ENCODE data around the gene BPIFB3.
"Not testable (repeated sequence)": the region's sequence is repeated elsewhere in the genome, so short reads cannot be mapped to it uniquely, and the experiment has no call there.

Gene BPIFB3

DNA sequence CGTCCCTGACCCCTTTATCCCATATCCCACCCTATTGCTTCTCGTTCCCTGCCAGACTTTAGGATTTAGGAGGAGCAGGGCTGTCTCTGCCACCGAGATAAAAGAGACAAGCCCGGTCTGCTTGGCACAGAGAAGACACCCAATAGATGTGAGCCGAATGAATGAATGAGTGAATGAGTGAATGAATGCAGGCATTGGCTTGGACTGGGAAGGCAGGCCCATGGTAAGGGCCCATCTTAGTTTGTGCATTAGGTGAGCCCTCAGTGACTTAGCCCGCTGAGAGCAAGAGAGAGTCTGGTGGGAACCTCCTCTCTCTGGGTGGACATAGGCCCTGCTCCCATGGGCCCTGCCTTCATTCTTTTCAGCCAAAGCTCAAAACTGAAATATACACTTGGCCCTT lies 23.1 kb upstream of the BPIFB3 start:
- no peak for DNase-seq

DNA sequence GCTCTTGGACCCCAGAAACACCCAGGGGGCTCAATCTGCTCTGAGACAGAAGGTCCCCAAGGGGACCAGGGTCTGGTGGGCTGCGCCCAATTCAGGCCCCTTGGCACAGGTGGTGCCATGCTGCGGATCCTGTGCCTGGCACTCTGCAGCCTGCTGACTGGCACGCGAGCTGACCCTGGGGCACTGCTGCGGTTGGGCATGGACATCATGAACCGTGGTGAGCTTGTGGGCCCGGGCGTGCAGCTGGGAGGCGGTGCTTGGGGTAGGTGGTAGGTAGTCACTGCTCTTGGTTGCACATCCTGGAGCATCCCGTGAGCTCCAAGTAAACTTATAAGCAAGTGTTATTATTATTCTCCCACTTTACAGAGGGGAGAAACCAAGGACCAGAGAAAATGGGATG lies 22.2 kb upstream of the BPIFB3 start, which contains the start of gene BPIFB6:
Gene BPIFB6, plus strand, starts transcription at position 118 of the 400 bp plus-strand sequence. Its CDS starts 0 bp downstream, at position 118.
- no peak for DNase-seq

DNA sequence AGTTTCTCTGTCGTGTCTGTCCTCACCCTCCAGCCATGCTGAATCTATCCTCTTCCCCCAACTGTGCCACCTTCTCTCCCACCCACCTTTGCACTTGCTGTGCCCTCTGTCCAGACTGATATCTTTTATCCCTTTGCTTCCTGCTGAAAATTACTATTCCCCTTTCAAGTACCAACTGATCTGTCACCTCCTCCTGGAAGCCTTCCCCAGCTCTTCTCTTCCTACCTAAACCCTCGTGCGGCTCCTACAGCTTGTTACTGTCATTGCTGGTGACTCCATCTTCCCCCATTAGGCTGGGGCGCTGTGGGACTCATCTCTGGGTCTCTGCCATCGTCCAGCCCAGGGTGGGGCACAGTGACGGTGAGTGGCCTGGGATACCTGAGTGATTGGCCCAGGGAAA lies 21.1 kb upstream of the BPIFB3 start:
- no peak for DNase-seq

DNA sequence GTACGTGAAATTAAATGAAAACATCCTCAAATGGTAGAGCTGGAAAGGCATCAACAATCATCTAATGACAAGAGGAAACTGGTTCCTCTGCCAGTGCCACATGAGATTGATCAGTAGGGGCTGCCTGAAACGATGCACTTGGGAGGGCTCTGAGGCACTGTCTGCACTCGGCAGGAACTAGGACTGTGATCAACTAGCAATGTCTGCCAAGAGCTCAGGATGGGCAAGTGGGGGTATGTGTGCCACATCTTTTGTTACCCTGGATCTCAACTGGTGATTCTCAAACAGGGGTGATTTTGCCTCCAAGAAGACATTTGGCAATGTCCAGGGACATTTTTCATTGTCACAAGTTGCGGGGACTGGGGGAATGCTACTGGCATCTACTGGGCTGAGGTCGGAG lies 20.3 kb upstream of the BPIFB3 start:
- no peak for DNase-seq

- DNase-seq, result no peak
Observed at GRCh38 chr20:33034115-33034514, 19.6 kb upstream of the BPIFB3 start.

- DNase-seq, result no peak
Observed at GRCh38 chr20:33034901-33035492, 18.7 kb upstream of the BPIFB3 start.

GRCh38 chr20:33037456-33037855 lies 16.2 kb upstream of the BPIFB3 start:
- no peak for DNase-seq

- no peak for DNase-seq
Observed at GRCh38 chr20:33038243-33038642, 15.5 kb upstream of the BPIFB3 start.

GRCh38 chr20:33042430-33042829 lies 11.3 kb upstream of the BPIFB3 start:
- no peak for DNase-seq

DNA sequence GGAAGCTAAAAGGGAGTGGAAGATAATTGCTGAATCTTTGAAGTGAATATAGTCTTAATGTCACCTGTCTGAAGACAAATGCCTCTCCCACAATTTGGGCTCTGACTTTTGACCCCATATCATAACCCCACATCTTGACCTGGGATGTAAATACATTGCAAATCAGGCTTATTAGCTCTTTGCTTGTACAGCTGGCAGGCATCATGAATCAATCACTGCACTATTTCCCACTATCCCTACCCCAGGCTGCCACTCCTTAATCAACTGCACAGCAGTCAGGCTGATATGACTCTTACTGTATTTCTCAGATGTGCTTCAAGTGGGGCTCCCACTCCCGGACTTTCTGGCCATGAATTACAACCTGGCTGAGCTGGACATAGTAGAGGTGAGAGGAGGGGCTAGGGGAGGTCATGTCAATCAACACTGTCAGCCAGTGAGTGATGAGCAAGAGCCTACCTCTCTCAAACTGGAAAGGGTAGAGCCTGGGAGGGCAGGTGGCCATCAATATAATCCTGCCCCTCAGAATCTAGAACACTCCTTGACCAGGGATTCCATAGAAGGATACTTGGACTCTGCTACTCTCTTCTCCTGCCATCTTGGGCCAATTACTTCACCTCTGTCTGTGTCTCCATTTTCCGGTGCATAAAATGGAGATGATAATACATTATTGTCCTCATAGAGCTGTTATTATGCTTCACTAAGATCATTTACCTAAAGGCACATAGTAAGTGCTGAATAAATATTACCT lies 10.5 kb upstream of the BPIFB3 start:
- no peak for DNase-seq

GRCh38 chr20:33043731-33044181 lies 9.9 kb upstream of the BPIFB3 start:
- DNase-seq, result no peak

DNA sequence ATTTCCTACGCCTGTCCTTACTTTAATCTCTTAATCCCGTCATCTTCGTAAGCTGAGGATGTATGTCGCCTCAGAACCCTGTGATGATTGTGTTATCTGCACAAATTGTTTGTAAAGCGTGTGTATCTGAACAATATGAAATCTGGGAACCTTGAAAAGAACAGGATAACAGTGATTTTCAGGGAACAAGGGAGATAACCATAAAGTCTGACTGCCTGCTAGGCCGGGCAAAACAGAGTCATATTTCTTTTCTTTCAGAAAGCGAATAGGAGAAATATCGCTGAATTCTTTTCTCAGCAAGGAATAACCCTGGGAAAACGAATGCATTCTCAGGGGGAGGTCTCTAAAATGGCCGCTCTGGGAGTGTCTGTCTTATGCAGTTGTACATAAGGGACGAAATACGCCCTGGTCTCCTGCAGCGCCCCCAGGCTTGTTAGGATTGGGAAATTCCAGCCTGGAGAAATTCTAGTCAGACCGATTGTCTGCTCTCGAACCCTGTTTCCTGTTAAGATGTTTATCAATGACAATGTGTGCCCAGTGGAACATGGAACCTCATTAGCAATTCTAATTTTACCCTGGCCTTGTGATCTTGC lies 8.5 kb upstream of the BPIFB3 start:
- DNase-seq, result not testable (repeated sequence)

DNA sequence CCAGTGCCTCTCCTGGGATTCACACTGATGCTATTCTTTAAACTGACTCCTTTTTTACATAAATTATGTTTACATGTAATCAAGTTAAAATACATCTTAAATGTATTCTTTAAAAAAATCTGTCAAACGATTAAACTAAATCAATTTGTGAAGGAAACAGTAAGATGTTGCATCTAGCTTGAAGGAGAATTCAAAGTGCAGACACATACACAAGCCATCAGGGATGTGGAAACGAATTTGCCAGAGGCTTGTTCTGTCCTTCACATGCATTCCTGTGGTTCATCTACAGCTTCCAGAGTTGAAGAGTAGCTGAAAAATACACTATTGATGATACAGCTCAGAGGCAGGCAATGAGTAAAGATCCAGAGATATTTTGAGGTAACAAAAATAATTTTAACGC lies 7.3 kb upstream of the BPIFB3 start:
- no peak for DNase-seq

DNA sequence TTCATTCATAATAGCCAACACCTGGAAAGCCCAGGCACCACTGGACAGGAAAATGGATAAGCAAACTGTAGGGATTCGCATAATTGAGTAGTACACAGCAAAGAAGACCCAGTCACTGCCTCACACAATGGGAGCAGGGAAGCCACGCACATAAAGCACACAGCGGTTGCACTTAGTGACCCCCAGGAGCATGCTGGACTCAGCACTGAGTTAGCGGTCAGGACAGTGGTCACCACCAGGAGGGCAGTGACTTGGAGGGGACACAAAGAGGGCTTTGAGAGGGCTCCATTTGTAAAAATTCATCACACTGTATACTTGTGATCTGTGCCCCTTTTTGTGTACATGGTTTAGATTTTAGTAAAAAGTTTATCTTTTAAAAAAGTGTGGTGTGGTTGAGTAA lies 2.4 kb upstream of the BPIFB3 start:
- no peak for DNase-seq

DNA sequence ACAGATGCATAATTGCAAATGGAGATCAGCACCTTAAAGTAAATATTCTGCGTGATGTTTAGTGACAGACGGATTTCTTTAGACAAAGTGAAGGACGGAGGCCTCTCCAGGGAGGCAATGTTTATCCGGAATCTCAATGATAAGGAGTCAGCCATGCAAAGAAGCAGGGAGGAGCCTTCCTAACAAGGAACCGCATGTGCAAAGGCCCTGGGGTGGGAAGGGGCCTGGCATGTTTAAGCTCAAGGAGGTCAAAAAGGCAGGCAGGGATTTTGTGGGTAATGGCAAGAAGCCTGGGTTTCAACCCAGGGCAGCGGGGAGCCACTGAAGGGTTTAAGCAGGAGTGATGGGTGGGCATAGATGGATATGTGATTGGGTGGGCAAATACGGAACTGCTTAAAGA lies 678 bp downstream of the BPIFB3 start:
- no peak for DNase-seq

DNA sequence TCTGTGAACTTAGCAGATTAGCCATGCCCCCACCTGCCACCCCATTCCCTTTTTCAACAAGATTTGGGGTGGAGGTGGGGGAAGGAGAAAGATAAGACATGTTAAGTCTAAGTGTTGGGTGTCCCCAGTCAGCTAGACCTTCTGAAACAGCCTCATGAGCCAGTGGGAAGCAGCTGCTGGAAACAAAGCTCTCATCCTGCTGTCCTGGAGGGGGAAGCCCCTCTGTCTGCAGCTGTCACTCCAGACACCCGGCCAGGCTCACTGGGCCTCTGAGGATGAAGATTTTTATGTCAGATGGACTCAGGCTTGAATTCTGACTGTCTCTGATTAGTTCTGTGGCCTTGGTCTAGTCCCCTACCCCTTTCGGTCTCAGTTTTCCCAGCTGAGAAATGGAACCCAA lies 1.1 kb downstream of the BPIFB3 start:
- DNase-seq, result no peak

DNA sequence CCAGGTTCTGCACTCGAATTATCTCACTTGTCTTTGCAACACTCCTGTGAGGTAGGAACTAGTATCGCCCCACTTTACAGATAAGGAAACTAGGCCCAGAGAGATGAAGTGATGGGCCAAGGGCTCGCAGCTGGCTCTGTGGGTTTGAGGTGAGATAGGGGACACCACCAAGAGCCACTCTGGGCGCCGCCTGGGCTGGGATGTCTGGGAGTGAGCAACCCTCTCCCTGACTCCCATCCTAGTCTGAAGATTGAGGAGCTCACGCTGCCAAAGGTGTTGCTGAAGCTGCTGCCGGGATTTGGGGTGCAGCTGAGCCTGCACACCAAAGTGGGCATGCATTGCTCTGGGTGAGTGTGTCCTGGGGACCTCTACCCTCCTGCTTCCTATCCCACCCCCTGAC lies 5.4 kb downstream of the BPIFB3 start:
- no peak for DNase-seq

DNA sequence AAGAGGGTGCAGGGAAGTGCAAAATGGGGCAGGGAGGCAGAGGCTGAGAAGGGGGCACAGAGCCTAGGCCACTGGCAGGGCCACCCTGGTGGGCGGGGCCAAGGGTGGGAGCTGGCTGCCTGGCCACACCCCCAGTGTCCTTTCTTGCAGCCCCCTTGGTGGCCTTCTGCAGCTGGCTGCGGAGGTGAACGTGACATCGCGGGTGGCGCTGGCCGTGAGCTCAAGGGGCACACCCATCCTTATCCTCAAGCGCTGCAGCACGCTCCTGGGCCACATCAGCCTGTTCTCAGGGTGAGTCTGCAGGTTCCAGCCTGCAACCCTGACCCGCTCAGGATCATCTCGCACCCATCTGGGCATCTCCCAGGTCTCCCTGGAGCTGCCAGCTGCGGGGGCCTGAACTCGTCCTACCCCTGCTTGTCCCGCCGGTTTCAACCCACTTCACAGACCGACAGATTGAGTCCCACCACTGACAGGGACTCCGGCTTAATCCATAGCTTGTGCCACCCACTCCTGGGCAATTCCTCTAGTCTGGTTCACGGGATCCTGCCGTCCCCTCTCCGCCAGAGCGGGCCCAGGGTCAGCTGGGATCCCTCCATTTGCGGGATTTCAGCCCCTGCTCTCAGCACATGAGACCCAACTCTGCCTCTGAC lies 6.2 kb downstream of the BPIFB3 start:
- DNase-seq, result no peak

- no peak for DNase-seq
Observed at GRCh38 chr20:33061658-33062028, 7.9 kb downstream of the BPIFB3 start.

DNA sequence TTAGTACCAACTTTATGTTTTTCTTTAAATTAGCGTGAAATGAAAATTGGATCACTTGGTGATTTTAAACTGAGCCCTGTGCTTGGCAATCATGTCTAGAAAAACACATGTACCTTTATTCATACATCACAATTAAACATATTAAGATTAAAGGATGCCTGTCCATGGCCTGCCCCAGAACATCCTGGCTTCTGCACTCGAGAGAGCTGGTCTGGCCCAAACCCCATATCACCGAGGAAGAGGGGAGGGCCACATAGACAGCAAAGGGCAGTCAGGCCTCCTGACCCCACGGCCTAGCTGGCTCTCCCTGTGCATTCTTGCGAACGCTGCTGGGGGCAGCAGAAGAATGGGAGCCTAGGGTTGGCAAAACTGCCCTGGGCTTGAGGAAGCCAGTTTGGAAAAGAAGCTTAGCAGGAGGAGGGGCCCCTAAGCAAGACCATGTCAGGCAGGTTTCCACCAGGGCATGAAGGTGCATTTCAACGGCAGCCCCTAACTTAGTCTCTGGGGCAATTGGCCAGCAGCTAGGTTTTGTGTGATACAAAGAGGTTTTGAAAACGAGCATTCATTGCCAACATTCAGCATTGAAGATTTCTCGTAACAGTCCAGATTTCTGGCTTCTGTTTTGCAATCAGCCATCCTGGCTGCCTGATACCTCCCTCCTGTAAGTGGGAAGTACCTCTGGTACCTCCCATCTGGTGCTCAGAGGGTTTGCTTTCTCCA lies 8.6 kb downstream of the BPIFB3 start:
- DNase-seq, result no peak

DNA sequence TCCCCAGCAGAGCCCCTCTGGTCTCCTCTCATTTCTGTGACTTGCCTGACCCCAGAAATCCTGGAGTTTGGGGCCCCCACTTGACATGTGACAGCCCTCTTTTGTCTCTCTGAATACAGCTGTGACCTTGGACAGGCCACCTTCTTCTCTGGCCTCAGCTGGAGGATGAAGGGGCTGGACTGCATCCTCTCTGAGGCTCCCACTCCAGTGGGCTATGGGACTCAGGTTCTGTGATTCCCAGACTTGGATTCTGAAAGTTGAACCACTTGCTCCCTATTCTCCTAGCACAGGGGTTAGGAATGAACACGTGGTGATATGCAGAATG lies 9.1 kb downstream of the BPIFB3 start:
- DNase-seq, result no peak

DNA sequence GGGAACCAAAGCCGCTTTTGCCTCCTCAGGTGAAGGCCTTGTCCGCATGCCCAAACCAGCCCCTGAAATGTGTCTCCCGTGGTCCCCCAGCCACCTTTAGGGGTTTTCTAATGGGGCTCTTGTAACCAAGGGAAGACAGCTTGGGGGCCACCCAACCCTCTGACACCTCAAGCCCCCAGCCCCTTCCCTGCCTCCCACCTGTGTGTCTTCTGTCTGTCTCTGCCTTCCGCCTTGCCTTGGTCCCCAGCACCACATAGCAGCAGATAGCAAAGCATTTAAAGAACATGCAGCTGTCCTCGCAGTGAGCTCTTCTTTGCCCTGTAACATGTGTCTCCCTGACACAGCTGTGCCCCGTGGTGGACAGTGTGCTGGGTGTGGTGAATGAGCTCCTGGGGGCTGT lies 9.6 kb downstream of the BPIFB3 start:
- no peak for DNase-seq

DNA sequence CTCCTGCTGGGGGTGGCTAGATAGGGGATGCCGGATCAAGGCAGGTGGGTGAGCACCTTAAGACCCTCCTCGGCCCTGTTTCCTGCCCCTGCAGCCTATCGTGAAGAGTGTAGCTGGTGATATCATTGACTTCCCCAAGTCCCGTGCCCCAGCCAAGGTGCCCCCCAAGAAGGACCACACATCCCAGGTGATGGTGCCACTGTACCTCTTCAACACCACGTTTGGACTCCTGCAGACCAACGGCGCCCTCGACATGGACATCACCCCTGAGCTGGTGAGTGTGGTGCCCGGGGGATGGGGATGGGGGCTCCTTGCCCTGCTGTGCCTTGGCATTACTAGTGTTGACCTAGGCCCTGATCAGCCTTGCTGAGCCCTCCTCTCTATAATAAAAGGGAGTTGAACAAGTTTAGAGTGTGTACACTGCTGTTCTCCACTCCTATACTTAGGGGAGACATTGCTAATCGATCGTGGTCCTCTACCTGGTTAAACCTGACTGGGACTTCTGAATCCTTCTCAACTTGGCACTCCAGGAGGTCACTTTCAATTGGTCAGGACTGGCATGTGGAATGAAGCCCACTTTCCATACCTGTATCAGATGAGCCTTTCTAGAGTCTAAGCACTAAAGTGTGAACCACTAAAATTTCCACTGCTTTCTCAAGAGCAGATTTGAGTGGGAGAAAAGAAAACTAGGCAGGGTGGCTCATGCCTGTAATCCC lies 11.0 kb downstream of the BPIFB3 start:
- DNase-seq, result no peak

Data from activated CD4-positive, alpha-beta T cell treated with anti-CD3 and anti-CD28 coated beads, Interleukin-2, Interleukin-6, amounts not matched to agents 100 ng/mL and 50 ng/mL, durations not matched to agents 16 hours and 8 hours (primary cell).